Panc1 (cell line): ENCODE measurements around the gene DNAH6. TPM values are rescaled to one million over a fixed set of nuclear protein-coding genes. Genes with fewer than 3 reads are reported as not detected.

Experiments used
- ATAC-seq: fragments of 200-7000 bp; cut with Tn5 transposase; 2 replicates; pipeline ENCODE4 v1.9.1; 2020; ENCODE audit warnings: mild to moderate bottlenecking, moderate library complexity
- BruUV-seq: library from RNA; stranded (reverse); fragments of 400-500 nt; replicated peaks from 2 replicates; lab custom pipeline; 2021; lab: Mats Ljungman, UMichigan
- CTCF ChIA-PET: fragments of 300-600 bp; sonication (Branson Sonifier 250); formaldehyde crosslinking; loops from one replicate; lab custom pipeline; 2022; ENCODE audit warnings: antibody characterized with exemption; lab: Charles Lee
- POLR2A ChIA-PET: fragments of 300-600 bp; sonication (Branson Sonifier 250); formaldehyde crosslinking; loops from one replicate; lab custom pipeline; 2022; ENCODE audit warnings: antibody characterized with exemption; lab: Charles Lee
- DNase-seq: peaks from one replicate; pipeline ENCODE4 v3.0.0-alpha.2; 2010; ENCODE audit warnings: low read depth, low spot score
- H3K27ac ChIP-seq: 2 replicates; pipeline ENCODE4 v1.5.1; 2011; ENCODE audit warnings: mild to moderate bottlenecking, low read length, inconsistent platforms
- H3K27me3 ChIP-seq: fragments of 200-500 bp; sonication (Bioruptor generic); 2 replicates; pipeline ENCODE4 v1.6.0; 2014; ENCODE audit warnings: low read length, inconsistent platforms; ENCODE audit not compliant: control insufficient read depth, insufficient read depth
- H3K36me3 ChIP-seq: fragments of 200-500 bp; sonication (Bioruptor generic); 2 replicates; pipeline ENCODE4 v1.5.1; 2014; ENCODE audit warnings: inconsistent platforms, mild to moderate bottlenecking, low read length, moderate library complexity; ENCODE audit not compliant: control insufficient read depth, insufficient read depth
- H3K4me1 ChIP-seq: 2 replicates; pipeline ENCODE4 v1.5.1; 2011; ENCODE audit warnings: inconsistent platforms, mild to moderate bottlenecking, low read length, moderate library complexity; ENCODE audit not compliant: control insufficient read depth, insufficient read depth
- H3K4me3 ChIP-seq, 2 experiments: 2 replicates each; pipeline ENCODE4 v1.5.1; 2011 to 2012; ENCODE audit warnings: low read depth in 2 of 2, low read length in 2 of 2, mild to moderate bottlenecking in 2 of 2, inconsistent platforms in 1 of 2, moderate library complexity in 1 of 2
- H3K9me3 ChIP-seq: fragments of 200-500 bp; sonication (Bioruptor generic); 2 replicates; pipeline ENCODE4 v1.5.1; 2014; ENCODE audit warnings: low read depth, mild to moderate bottlenecking, inconsistent platforms, low read length, moderate library complexity; ENCODE audit not compliant: control insufficient read depth, insufficient read depth
- CTCF ChIP-seq: fragments of 450-650 bp; IDR thresholded peaks from 2 replicates; pipeline ENCODE4 v1.5.1; 2017; ENCODE audit warnings: mild to moderate bottlenecking
- POLR2AphosphoS5 ChIP-seq: IDR thresholded peaks from 2 replicates; pipeline ENCODE4 v1.6.1; 2012; ENCODE audit warnings: mild to moderate bottlenecking, low read depth, low read length, moderate library complexity
- REST ChIP-seq, 2 experiments: IDR thresholded peaks; 2 replicates each; pipeline ENCODE4 v1.6.1; 2011 to 2012; ENCODE audit warnings: low read depth in 2 of 2, control low read depth in 1 of 2, low read length in 1 of 2, mild to moderate bottlenecking in 1 of 2, moderate library complexity in 1 of 2; ENCODE audit not compliant: insufficient read depth in 1 of 2
- SIN3A ChIP-seq: IDR thresholded peaks from 2 replicates; pipeline ENCODE4 v1.6.1; 2012; ENCODE audit warnings: low read depth, mild to moderate bottlenecking, low read length, moderate library complexity, borderline replicate concordance; ENCODE audit not compliant: insufficient read depth
- TCF7L2 ChIP-seq: IDR thresholded peaks from 2 replicates; pipeline ENCODE4 v1.6.1; 2011; ENCODE audit warnings: mild to moderate bottlenecking, low read depth, low read length, inconsistent platforms
- in situ Hi-C: cut with HindIII; loops from 2 replicates; pipeline ENCODE4 v1.10.0; 2016; ENCODE audit warnings: low sequenced_read_pairs, low pct_unique_long_range_greater_than_20kb
- intact Hi-C: fragments of 100-400 bp; cut with micrococcal nuclease; formaldehyde crosslinking; loops from one replicate; pipeline ENCODE4 v1.10.0; 2022; ENCODE audit not compliant: unreplicated experiment
- total RNA-seq: library from RNA; stranded (reverse); gene quantifications from one replicate; pipeline ENCODE4 v1.2.1, GENCODE V29; 2021; ENCODE audit not compliant: unreplicated experiment

The DNAH6 gene
- total RNA-seq, 1 experiment from 2014 or later: 0.26 TPM

GRCh38 chr2:84827978-84828575, 311.8 kb downstream of the DNAH6 start:
- no peak for TF ChIP-seq SIN3A
- intact Hi-C loops: no loop called here
- ChIA-PET POLR2A (no interaction called here), CTCF (no interaction called here)
- no peak for DNase-seq
- Histone ChIP-seq H3K9me3 (no peaks in the 10 kb centered on the region), H3K27me3 (no peaks in the 10 kb centered on the region), H3K27ac (no peak overlapping the region), H3K36me3 (no peaks in the 10 kb centered on the region), H3K4me1 (no peaks in the 10 kb centered on the region), H3K4me3 (no peak overlapping the region)
- no peak for ATAC-seq
- in situ Hi-C loops: no loop called here
- no TSS peak for BruUV-seq

GRCh38 chr2:84829693-84830092, 313.4 kb downstream of the DNAH6 start:
- no peak overlapping the region for H3K4me3 ChIP-seq
- no TSS peak for BruUV-seq

More at GRCh38 chr2:84829693-84830092, 313.4 kb downstream of the DNAH6 start:
- Histone ChIP-seq H3K4me1 (no peaks in the 10 kb centered on the region), H3K36me3 (no peaks in the 10 kb centered on the region), H3K27ac (no peak overlapping the region), H3K27me3 (no peaks in the 10 kb centered on the region), H3K9me3 (no peaks in the 10 kb centered on the region)
- CTCF ChIA-PET: no interaction called here
- ATAC-seq (no peak), DNase-seq (no peak)
- TF ChIP-seq SIN3A (no peak), TCF7L2 (no peak), POLR2AphosphoS5 (no peak), REST (IDR thresholded peaks at IDR 0.05; ENCODE audit: insufficient read depth in 1 of 2, low read depth in 2 of 2, low read length in 1 of 2) (no peak), CTCF (no peak)
- intact Hi-C loops: no loop called here
- POLR2A ChIA-PET: no interaction called here
- in situ Hi-C loops: no loop called here
